Activated CD4-positive, alpha-beta T cell treated with anti-CD3 and anti-CD28 coated beads for 36 hours (primary cell): ENCODE data around the gene NUP188. TPM values are rescaled to one million over a fixed set of nuclear protein-coding genes. Genes with fewer than 3 reads are reported as not detected.
"Not testable (repeated sequence)": the region's sequence is repeated elsewhere in the genome, so short reads cannot be mapped to it uniquely, and the experiment has no call there.

ENCODE experiments used
- ATAC-seq: fragments of 200-7000 bp; cut with Tn5 transposase; one replicate; pipeline ENCODE4 v1.10.0; 2021; ENCODE audit warnings: mild to moderate bottlenecking, moderate library complexity
- CTCF ChIA-PET: fragments of 350-600 bp; sonication (Branson Sonifier 250); formaldehyde crosslinking; loops from one replicate; lab custom pipeline; 2021; ENCODE audit warnings: antibody characterized with exemption; lab: Charles Lee
- POLR2A ChIA-PET: fragments of 350-600 bp; sonication (Branson Sonifier 250); formaldehyde crosslinking; loops from one replicate; lab custom pipeline; 2021; ENCODE audit warnings: antibody characterized with exemption, inconsistent platforms; lab: Charles Lee
- DNase-seq: peaks from one replicate; pipeline ENCODE4 v3.0.0-alpha.2; 2020
- H3K27ac Mint-ChIP-seq: one replicate; pipeline ENCODE4 v1.8.0; 2021; ENCODE audit warnings: mixed read lengths
- H3K27me3 Mint-ChIP-seq: one replicate; pipeline ENCODE4 v1.8.0; 2021; ENCODE audit warnings: mixed read lengths
- H3K36me3 Mint-ChIP-seq: one replicate; pipeline ENCODE4 v1.8.0; 2021; ENCODE audit warnings: low read depth, mixed read lengths
- H3K4me1 Mint-ChIP-seq: one replicate; pipeline ENCODE4 v1.8.0; 2021; ENCODE audit warnings: mixed read lengths
- H3K4me3 Mint-ChIP-seq: one replicate; pipeline ENCODE4 v1.8.0; 2021; ENCODE audit warnings: mild to moderate bottlenecking, moderate library complexity, mixed read lengths
- H3K9me3 Mint-ChIP-seq: one replicate; pipeline ENCODE4 v1.8.0; 2021; ENCODE audit warnings: low read depth, mixed read lengths
- intact Hi-C, 2 experiments: fragments of 100-400 bp; cut with DNase I in 1 of 2; cut with micrococcal nuclease in 1 of 2; formaldehyde crosslinking; loops; one replicate each; pipeline versions ENCODE4 v1.14.2 to v1.15.1; 2022 to 2024; cut with DNase I, micrococcal nuclease
- total RNA-seq, 2 experiments: library from RNA; stranded (reverse); gene quantifications; one replicate each; pipeline ENCODE4 v1.2.3, GENCODE V29; 2021

Gene NUP188
- total RNA-seq, 2 experiments from 2014 or later: 102 to 124 TPM

DNA sequence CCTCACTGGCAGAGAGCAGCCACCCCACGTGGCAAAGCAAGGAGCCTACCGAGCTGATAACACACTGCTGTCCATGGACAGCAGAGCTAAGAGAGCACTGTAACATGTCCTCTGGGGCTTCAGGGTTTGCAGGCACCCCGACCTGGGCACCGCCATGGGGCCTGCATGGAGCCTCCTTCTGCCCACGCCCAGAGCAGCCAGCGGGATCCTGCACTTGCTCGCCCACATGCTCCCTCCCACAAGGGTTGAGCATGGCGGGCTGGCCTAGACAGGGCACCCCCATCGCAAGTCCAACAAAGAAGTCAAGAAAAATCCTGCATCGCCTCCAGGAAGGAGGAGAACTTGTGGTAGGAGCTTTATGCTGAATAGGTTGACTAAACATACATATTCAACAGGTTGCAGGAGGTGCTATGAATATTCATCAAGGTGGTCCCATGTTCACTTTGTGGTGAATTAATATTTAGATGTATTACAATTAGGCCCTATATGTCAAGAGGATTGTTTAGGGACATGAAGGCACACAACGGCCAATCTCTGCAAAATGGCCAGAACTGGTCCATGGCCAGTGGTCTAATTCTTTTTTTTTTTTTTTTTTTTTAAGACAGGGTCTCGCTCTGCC lies 85.2 kb downstream of the NUP188 start:
- Mint-ChIP-seq H3K36me3 (no peaks in the 10 kb centered on the region), H3K9me3 (no peaks in the 10 kb centered on the region), H3K27me3 (no peaks in the 10 kb centered on the region), H3K4me1 (peaks cover 18% of the 10 kb centered on the region), H3K4me3 (no peak overlapping the region), H3K27ac (no peak overlapping the region)
- intact Hi-C loops: no loop called here
- no peak for DNase-seq
- ATAC-seq: no peak
- CTCF ChIA-PET: interaction anchor here (1.6 kb wide), 1 partner anchor 214 kb away, joined by 4 read pairs; the partner anchor contains the start of gene ENDOG
- POLR2A ChIA-PET: no interaction called here

- DNase-seq: no peak
- no peak for ATAC-seq
- no peaks in the 10 kb centered on the region for H3K9me3 Mint-ChIP-seq
- H3K27ac Mint-ChIP-seq: no peak overlapping the region
- H3K27me3 Mint-ChIP-seq: no peaks in the 10 kb centered on the region
- no peaks in the 10 kb centered on the region for H3K36me3 Mint-ChIP-seq
- ChIA-PET POLR2A (no interaction called here), CTCF (interaction anchor here (0.7 to 1.6 kb wide), 2 partner anchors 28 to 215 kb away, joined by 3 to 4 read pairs; partner anchors contain the start of gene ENDOG)
- H3K4me1 Mint-ChIP-seq: peaks cover 24% of the 10 kb centered on the region
- intact Hi-C loops: no loop called here
- H3K4me3 Mint-ChIP-seq: no peak overlapping the region
Observed at GRCh38 chr9:129033216-129033615, 85.7 kb downstream of the NUP188 start.

DNA sequence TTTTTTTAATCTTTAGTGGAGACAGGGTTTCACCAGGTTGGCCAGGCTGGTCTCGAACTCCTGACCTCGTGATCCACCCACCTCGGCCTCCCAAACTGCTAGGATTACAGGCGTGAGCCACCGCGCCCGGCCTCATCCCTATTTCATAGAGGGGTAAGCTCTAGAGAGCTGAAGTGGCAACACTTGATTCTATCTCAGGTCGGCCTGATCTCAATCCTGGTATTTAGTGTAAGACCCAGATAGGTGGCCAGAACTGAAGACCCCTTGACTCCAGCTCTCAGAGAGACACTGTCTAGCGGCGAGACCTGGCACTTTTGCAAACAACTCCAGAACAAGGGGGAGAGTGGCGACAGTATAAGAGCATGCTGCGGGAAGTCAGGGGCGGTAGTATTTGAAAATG lies 88.3 kb downstream of the NUP188 start:
- not testable (repeated sequence) for H3K27me3 Mint-ChIP-seq, DNase-seq, H3K9me3 Mint-ChIP-seq, H3K36me3 Mint-ChIP-seq, ATAC-seq
- Mint-ChIP-seq H3K27ac (peak overlapping the region; percentile 83), H3K4me1 (peaks cover 27% of the 10 kb centered on the region), H3K4me3 (peak overlapping the region; percentile 98)
- POLR2A ChIA-PET: interaction anchor here (0.6 to 1.0 kb wide), 3 partner anchors 38 to 526 kb away, joined by 3 read pairs; partner anchors contain the start of gene DOLPP1
- intact Hi-C loops: loop anchor here (1.0 to 2.0 kb wide), 14 partner anchors 8 to 876 kb away; partner anchors contain the start of genes CRAT (in 2 of the 2), DOLPP1 (in 2 of the 2), SH3GLB2 (in 2 of the 2) and BBLN (in 1 of the 2)
- CTCF ChIA-PET: interaction anchor here (0.6 to 2.0 kb wide), 2 partner anchors 29 to 673 kb away, joined by 3 to 5 read pairs; no protein-coding TSS in a partner anchor

DNA sequence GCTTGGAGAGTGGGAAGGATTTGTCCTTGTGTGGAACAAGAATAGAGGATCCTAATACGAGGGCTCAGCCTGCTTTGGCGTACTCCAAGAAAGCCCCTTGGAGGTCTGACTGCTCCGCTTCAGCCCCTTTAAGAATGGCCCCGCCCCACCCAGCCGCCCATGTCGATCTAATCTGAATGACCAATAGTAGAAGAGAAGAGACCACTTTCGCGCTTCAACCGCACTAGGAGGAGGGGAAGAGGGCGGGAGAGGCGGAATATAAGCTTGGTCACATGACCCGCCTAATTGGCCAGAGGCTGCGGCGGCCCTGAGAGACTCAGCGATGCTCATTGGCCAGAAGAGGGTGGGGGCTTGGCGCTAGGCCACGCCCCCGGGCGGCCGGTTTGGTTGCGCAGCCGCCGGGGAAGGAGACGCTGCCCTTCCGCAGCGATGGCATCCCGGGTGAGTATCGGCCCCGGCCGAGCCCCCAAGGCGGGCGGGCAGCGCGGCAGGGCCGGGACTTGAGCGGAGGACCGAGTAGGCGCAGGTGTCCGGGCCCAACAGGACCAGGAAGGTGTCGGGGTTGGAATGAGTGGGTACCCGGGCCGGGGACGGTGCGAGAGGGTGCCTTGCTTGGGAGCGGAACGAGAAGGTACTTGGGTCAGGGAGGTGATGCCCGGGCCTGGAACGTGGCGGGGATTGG lies 88.9 kb downstream of the NUP188 start, which contains the start of gene MIGA2:
MIGA2 (plus strand) TSS at position 386 of the 682 bp plus-strand sequence. CDS start 3,969 bp downstream, outside the sequence.
- peak; percentile 99 for ATAC-seq
- ChIA-PET POLR2A (interaction anchor here (0.6 to 1.0 kb wide), 4 partner anchors 37 to 527 kb away, joined by 3 read pairs; partner anchors contain the start of gene DOLPP1), CTCF (interaction anchor here (0.6 to 2.0 kb wide), 3 partner anchors 29 to 674 kb away, joined by 3 to 5 read pairs (median 3); no protein-coding TSS in a partner anchor)
- no peaks in the 10 kb centered on the region for H3K9me3 Mint-ChIP-seq
- H3K4me1 Mint-ChIP-seq: peaks cover 27% of the 10 kb centered on the region
- no peaks in the 10 kb centered on the region for H3K27me3 Mint-ChIP-seq
- intact Hi-C loops: loop anchor here (1.0 to 2.0 kb wide), 14 partner anchors 8 to 876 kb away; partner anchors contain the start of genes CRAT (in 2 of the 2), DOLPP1 (in 2 of the 2), SH3GLB2 (in 2 of the 2) and BBLN (in 1 of the 2)
- DNase-seq: peak; percentile 96
- peak within 1 kb of the TSS; percentile 98 for H3K4me3 Mint-ChIP-seq
- no peaks in the 10 kb centered on the region for H3K36me3 Mint-ChIP-seq
- H3K27ac Mint-ChIP-seq: peak within 1 kb of the TSS; percentile 83

DNA sequence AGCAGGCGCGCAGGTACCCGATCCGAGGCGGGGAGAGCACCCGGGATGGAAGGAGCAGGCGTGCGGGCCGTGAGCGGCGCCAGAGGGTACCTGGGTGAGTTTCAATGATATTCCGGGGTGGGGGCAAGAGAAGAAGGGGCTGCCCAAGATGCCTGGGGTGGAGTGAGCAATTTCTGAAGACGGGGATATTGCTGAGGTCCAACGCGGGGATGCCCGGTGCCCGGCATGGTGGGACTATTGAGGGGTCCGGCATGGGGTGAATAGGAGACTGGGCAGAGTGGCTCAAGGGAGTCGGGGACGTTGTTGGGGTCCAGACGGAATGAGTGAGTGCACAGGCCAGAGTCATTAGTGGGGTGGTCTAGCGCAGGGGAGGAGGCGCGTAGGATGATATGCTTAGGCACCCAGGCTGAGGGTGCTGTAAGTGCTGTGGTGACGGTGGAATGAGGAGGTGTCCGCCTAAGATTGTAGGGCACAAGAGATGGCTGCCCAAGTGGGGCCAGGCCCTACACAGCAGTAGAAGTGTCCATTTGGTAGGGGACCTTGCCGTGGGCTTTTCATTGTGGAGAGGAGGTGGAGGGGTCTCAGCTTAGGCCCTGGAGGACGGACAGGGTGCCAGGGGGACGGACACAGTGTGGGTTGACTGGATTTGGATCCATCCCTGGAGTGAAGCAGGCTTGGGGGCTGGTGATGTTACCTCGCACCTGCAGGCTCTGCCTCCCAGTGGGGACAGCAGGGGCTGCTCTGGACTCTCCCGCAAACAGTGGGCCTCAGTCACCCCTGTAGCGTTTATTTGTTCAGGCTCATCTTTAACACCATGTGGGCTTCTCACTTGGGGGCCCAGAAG lies 89.6 kb downstream of the NUP188 start:
- Mint-ChIP-seq H3K4me3 (peak overlapping the region; percentile 98), H3K4me1 (peaks cover 27% of the 10 kb centered on the region), H3K27ac (peak overlapping the region; percentile 83), H3K27me3 (no peaks in the 10 kb centered on the region), H3K9me3 (no peaks in the 10 kb centered on the region), H3K36me3 (no peaks in the 10 kb centered on the region)
- intact Hi-C loops: loop anchor here (1.0 to 2.0 kb wide), 15 partner anchors 9 to 877 kb away; partner anchors contain the start of genes CRAT (in 2 of the 2), DOLPP1 (in 2 of the 2), SH3GLB2 (in 2 of the 2) and BBLN (in 1 of the 2)
- POLR2A ChIA-PET: interaction anchor here (0.7 to 1.0 kb wide), 2 partner anchors 101 to 527 kb away, joined by 3 read pairs; no protein-coding TSS in a partner anchor
- CTCF ChIA-PET: interaction anchor here (0.6 to 2.0 kb wide), 2 partner anchors 249 to 674 kb away, joined by 3 to 5 read pairs; no protein-coding TSS in a partner anchor
- no peak for DNase-seq
- no peak for ATAC-seq

- H3K9me3 Mint-ChIP-seq: no peaks in the 10 kb centered on the region
- ATAC-seq: no peak
- CTCF ChIA-PET: interaction anchor here (0.7 kb wide), 1 partner anchor 676 kb away, joined by 3 read pairs; no protein-coding TSS in a partner anchor
- no peak for DNase-seq
- H3K4me3 Mint-ChIP-seq: peak overlapping the region; percentile 98
- POLR2A ChIA-PET: interaction anchor here (0.5 kb wide), 1 partner anchor 18 kb away, joined by 4 read pairs; no protein-coding TSS in a partner anchor
- intact Hi-C loops: loop anchor here (1.0 to 2.0 kb wide), 3 partner anchors 73 to 761 kb away; partner anchors contain the start of genes CRAT (in 1 of the 2), GOLGA2 (in 1 of the 2), PTPA (in 1 of the 2) and SWI5 (in 1 of the 2)
- H3K27ac Mint-ChIP-seq: no peak overlapping the region
- H3K27me3 Mint-ChIP-seq: no peaks in the 10 kb centered on the region
- H3K36me3 Mint-ChIP-seq: peaks cover 4% of the 10 kb centered on the region
- H3K4me1 Mint-ChIP-seq: peaks cover 27% of the 10 kb centered on the region
Observed at GRCh38 chr9:129037767-129038098, 90.2 kb downstream of the NUP188 start.

DNA sequence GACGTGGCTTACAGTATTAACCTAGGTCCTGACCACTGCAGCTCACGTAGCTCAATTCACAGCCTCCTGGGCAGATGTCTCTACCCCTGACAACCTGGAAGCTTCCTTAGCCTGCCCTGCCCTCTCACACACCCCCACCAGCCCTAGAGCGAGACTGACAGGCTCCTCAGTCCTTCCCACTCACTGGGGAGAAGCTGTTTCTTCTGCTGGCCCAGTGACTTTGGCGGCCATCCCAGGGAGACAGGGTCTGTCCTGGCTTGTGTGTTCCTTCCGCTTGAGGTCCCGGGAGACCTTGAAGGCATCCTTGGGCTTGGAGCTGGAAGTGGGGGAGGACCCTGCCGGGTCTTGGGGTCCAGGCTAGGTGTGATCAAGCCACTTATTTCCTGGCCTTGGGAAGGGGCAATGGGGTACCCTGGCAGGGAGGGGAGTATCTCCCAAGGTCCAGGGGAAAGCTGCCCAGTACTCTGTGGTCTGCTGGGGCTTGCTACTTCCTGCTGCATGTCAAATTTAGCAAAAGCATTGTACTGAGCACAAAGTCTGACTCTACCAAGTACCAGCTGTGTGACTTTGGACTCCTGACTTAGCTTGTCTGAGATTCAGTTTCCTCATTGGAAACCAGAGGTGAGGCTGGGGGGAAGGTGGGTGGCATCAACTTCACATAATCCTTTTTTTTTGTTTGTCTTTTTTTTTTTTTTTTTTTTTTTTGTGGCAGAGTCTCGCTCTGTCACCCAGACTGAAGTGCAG lies 90.8 kb downstream of the NUP188 start:
- Mint-ChIP-seq H3K27me3 (no peaks in the 10 kb centered on the region), H3K4me1 (peaks cover 27% of the 10 kb centered on the region)
- DNase-seq: no peak

DNA sequence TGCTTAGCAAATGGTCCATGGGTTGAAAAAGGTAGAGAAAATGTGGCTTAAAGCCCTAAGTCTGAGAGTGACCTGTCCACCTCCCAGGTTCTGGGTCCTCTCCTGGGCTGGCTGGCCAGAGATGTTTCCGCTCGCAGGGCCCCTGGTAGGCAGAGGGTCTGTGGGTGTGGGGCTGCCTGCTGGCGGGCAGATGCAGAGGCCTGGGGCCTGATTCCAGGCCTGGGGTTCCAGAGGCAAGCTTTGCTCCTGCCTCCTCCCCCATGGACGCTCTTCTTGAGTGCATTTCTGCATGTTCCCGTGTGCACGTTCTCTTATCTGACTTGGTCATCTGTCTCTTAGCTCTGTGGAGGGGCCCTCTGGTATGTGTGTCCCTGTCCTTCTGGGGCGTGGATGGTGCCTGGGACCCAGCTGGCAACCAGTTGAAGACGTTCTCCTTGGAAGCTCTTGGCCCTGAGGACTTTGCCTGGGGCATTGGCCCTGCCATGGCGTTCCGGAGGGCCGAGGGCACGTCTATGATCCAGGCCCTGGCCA lies 92.7 kb downstream of the NUP188 start:
- peaks cover 27% of the 10 kb centered on the region for H3K4me1 Mint-ChIP-seq
- H3K4me3 Mint-ChIP-seq: no peak overlapping the region
- peaks cover 8% of the 10 kb centered on the region for H3K36me3 Mint-ChIP-seq
- intact Hi-C loops: no loop called here
- no peak for ATAC-seq
- ChIA-PET POLR2A (interaction anchor here (1.4 kb wide), 1 partner anchor 12 kb away, joined by 5 read pairs; no protein-coding TSS in a partner anchor), CTCF (interaction anchor here (1.7 kb wide), 1 partner anchor 12 kb away, joined by 6 read pairs; the partner anchor contains the start of gene SH3GLB2)
- H3K9me3 Mint-ChIP-seq: no peaks in the 10 kb centered on the region
- H3K27ac Mint-ChIP-seq: no peak overlapping the region
- no peak for DNase-seq
- H3K27me3 Mint-ChIP-seq: no peaks in the 10 kb centered on the region

More for the DNA sequence above, 90.8 kb downstream of the NUP188 start:
- no peak overlapping the region for H3K27ac Mint-ChIP-seq
- ChIA-PET POLR2A (interaction anchor here (0.5 kb wide), 1 partner anchor 19 kb away, joined by 4 read pairs; no protein-coding TSS in a partner anchor), CTCF (interaction anchor here (0.7 to 1.7 kb wide), 2 partner anchors 10 to 676 kb away, joined by 3 to 6 read pairs; partner anchors contain the start of gene SH3GLB2)
- no peak for ATAC-seq
- intact Hi-C loops: no loop called here
- peaks cover 4% of the 10 kb centered on the region for H3K36me3 Mint-ChIP-seq
- H3K4me3 Mint-ChIP-seq: peak overlapping the region; percentile 98
- H3K9me3 Mint-ChIP-seq: no peaks in the 10 kb centered on the region

GRCh38 chr9:129042016-129042415 lies 94.5 kb downstream of the NUP188 start:
- no peak for ATAC-seq
- Mint-ChIP-seq H3K9me3 (no peaks in the 10 kb centered on the region), H3K27ac (no peak overlapping the region), H3K27me3 (no peaks in the 10 kb centered on the region), H3K4me1 (peaks cover 18% of the 10 kb centered on the region), H3K36me3 (peaks cover 8% of the 10 kb centered on the region), H3K4me3 (no peak overlapping the region)
- POLR2A ChIA-PET: no interaction called here
- DNase-seq: no peak
- intact Hi-C loops: no loop called here
- CTCF ChIA-PET: no interaction called here
